ENCODE data around the gene LRIG1.

LRIG1 gene

GRCh38 chr3:66488492-66488891, 12.3 kb downstream of the LRIG1 start:
- no peak for DNase-seq (ENCODE audit: extremely low read depth, low read depth)
- no peak for TF ChIP-seq CTCF (IDR thresholded peaks at IDR 0.05; ENCODE audit: low read depth, low read length)

DNA sequence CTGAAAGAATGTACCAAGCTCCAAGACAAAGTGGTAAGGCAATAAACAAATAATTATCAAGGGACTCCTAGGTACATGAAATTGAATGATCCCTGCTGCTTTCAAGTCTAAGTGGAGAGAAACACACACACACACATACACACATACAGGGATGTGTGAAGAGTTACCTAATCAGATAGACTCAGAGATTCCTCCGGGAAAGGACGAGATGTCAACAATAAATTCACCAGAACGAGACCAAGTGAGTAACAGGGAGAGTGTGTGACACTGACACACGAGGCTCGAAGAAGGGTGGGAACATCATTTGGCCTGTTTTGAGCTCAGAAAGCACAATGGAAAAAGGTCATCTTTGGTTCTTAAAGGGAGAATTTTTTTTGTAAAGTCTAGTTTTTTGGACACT, 13.4 kb downstream of the LRIG1 start:
- no peak for TF ChIP-seq CTCF (IDR thresholded peaks at IDR 0.05; ENCODE audit: low read depth, low read length)
- DNase-seq (ENCODE audit: extremely low read depth, low read depth): no peak

DNA sequence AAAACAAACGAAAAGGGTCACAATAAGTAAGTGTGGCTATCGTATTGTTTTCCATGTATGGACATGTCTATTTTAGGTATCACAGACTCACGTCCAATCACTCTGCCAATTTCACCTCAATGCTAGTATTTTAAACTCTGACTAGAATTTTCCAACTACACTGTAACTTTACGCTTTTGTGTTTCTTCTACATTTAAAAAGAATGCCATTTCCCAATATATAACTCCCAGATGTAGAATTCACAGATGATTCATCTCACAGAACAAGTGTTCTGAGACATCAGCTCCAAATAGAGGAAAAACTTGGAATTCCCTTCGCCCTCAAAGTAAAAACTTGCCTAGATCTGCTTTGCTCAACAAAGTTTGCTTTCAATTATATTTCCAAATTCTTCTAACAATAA, 14.2 kb downstream of the LRIG1 start:
- no peak for TF ChIP-seq CTCF (IDR thresholded peaks at IDR 0.05; ENCODE audit: low read depth, low read length)
- peak; percentile 65 for DNase-seq (ENCODE audit: extremely low read depth, low read depth)

GRCh38 chr3:66486202-66486601, 14.6 kb downstream of the LRIG1 start:
- TF ChIP-seq CTCF (IDR thresholded peaks at IDR 0.05; ENCODE audit: low read depth, low read length): no peak
- DNase-seq (ENCODE audit: extremely low read depth, low read depth): no peak

DNA sequence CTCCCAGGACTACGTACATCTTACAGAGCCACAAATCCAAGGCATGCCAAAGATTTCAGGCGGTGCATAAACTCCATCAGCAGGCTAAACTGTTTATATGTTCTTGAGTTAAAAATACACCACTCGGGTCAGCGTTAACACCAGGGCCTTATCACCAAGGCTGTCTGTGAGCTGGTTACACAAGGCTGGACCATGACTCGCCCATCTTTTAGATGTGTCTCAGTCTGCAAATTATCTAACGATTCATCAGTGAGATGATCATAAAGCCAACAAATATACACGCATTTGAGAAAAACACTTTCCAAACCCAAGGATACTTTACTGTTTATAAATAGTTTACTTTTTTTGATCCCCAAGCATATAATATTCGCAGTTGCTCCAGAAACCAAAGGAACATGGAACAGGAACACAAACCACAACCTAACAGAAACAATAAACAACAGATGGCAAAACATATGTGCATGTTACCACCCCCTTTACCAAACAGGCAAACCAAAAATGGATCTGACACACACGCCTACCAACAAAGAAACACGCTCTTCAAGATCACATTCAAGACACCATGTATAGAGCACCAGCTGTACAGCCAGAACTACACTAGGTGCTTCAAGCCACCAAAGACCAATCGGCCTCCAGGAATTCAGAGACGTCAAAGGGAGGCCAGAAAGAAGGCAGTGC, 15.4 kb downstream of the LRIG1 start:
- TF ChIP-seq CTCF (IDR thresholded peaks at IDR 0.05; ENCODE audit: low read depth, low read length): no peak
- DNase-seq (ENCODE audit: extremely low read depth, low read depth): no peak

- DNase-seq (ENCODE audit: extremely low read depth, low read depth): no peak
- TF ChIP-seq CTCF (IDR thresholded peaks at IDR 0.05; ENCODE audit: low read depth, low read length): no peak
These were observed 16.5 kb downstream of the LRIG1 start for GRCh38 chr3:66484106-66484844.

DNA sequence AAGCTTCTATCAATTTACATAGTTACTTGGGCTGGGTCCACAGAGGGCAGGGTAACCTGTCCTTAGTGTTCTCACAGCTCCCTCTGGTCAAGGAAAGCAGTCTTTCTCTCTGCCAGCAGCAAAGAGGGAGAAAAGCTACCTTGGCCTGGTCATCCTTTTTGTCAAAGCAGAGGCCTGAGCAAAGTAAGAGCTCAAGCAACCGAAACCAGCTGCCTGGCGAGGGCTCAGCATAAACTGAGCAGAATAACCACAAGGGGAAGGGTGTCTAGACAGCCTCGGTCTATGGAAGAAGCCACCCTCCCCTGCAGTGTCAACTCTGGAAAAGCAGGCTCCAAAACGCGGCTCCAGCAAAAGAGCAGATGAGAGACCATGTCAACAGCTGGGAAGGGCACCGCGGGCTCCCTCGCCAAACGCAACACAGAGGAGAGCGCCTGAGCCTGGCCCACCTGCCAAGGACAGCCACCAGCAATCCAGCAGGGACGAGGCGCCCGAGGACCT, 17.4 kb downstream of the LRIG1 start:
- DNase-seq (ENCODE audit: extremely low read depth, low read depth): no peak
- no peak for TF ChIP-seq CTCF (IDR thresholded peaks at IDR 0.05; ENCODE audit: low read depth, low read length)
